HG03565 (cell line): Measurements from ENCODE around the gene TMEM219.

Experiments used
- ATAC-seq: cut with Tn5 transposase; IDR thresholded peaks from one replicate; pipeline ENCODE4 v1.9.1; 2021; ENCODE audit warnings: mild to moderate bottlenecking, moderate library complexity; ENCODE audit not compliant: unreplicated experiment

The TMEM219 gene

GRCh38 chr16:29978564-29979270 lies 16.8 kb downstream of the TMEM219 start:
- no peak for ATAC-seq

DNA sequence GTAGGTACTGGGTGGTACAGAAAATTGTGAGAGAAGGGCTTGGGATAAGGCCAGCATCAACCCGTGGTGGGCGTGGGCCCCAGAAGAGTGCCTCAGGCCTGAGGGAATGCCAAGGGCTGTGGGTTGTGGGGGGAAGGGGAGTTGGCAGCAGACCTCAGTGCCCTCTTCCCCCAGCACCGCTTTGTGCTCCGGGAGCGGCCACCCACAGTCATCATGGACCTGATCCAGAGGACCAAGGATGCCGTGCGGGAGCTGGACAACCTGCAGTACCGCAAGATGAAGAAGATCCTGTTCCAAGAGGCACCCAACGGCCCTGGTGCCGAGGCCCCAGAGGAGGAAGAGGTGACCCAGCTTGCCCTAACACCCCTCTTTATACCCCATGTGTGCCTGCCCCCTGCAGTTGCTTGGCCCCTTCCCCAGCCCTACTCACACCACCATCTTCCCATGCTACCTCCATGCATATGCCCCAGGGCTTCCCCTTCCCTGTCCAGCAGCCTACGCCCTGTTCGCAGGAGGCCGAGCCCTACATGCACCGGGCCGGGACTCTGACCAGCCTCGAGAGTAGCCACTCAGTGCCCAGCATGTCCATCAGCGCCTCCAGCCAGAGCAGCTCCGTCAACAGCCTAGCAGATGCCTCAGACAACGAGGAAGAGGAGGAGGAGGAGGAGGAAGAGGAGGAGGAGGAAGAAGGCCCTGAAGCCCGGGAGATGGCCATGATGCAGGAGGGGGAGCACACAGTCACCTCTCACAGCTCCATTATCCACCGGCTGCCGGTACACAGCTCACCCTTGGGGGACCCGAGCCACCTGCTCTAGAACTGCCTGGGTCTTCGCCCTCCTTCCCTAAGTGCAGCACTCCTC lies 20.9 kb downstream of the TMEM219 start:
- ATAC-seq = no peak

- ATAC-seq = no peak
Observed at GRCh38 chr16:29983420-29984136, 21.7 kb downstream of the TMEM219 start.

DNA sequence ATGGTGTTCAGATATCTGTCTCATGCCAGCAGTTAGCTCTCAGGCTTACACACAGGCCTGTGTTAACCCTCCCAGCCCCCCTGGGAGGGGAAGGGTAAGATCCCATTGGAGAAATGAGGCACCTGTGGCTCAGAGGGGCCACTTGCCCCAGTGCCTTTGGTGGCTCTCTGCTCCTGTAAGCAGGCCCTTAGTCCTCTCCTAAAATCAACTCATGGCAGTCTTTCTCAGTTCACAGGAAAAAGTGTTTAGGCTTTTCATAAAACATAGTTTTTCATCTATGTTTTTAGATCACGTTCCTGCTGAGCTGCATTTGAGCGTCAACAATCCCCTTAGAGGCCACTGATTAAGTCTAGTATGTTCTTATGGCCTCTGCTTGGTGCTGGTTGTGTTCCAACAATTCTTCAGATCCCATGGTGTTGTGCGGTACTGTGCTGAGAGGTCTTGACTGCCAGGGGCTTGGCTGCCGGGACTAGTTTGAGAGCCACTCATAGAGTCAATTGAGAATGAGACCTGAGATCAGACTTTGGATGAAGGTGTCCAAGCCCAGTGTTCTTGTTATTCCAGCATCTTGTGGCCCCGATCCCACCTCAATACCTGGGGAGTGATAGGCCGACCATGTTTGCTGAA lies 22.4 kb downstream of the TMEM219 start:
- no peak for ATAC-seq

DNA sequence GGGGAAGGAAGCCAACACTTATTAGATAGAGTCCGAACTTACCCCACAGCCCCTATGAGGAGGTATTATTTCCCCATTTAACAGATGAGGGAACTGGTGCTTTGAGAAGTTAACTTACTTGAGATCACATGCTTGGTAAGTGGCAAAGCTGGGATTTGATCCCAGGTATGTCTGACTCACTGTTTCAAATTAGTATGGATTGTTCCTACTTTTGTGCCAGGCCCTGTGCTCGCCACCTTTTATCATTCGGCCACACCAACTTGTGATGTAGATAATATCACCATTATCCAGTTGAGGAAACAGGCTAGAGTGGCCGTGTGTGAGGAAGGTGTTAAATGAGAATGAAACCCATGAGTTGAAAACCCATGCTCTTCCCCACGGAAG lies 22.9 kb downstream of the TMEM219 start:
- no peak for ATAC-seq

DNA sequence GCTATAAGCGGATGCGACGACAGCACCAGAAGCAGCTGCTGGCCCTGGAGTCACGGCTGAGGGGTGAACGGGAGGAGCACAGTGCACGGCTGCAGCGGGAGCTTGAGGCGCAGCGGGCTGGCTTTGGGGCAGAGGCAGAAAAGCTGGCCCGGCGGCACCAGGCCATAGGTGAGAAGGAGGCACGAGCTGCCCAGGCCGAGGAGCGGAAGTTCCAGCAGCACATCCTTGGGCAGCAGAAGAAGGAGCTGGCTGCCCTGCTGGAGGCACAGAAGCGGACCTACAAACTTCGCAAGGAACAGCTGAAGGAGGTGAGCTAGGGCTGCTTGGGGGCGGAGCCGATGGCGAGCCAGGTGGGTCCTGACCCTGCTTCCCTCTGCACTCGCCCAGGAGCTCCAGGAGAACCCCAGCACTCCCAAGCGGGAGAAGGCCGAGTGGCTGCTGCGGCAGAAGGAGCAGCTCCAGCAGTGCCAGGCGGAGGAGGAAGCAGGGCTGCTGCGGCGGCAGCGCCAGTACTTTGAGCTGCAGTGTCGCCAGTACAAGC lies 23.5 kb downstream of the TMEM219 start:
- no peak for ATAC-seq

DNA sequence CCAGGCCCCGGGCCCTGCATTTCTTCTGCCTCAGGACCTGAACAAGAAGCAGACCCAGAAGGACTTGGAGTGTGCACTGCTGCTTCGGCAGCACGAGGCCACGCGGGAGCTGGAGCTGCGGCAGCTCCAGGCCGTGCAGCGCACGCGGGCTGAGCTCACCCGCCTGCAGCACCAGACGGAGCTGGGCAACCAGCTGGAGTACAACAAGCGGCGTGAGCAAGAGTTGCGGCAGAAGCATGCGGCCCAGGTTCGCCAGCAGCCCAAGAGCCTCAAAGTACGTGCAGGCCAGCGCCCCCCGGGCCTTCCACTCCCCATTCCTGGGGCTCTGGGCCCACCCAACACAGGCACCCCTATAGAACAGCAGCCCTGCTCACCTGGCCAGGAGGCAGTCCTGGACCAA lies 24.4 kb downstream of the TMEM219 start:
- ATAC-seq = no peak

DNA sequence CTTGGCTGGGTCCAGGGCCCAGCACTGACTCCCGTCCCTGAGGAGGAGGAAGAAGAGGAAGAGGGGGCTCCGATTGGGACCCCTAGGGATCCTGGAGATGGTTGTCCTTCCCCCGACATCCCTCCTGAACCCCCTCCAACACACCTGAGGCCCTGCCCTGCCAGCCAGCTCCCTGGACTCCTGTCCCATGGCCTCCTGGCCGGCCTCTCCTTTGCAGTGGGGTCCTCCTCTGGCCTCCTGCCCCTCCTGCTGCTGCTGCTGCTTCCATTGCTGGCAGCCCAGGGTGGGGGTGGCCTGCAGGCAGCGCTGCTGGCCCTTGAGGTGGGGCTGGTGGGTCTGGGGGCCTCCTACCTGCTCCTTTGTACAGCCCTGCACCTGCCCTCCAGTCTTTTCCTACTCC lies 25.1 kb downstream of the TMEM219 start:
- no peak for ATAC-seq

DNA sequence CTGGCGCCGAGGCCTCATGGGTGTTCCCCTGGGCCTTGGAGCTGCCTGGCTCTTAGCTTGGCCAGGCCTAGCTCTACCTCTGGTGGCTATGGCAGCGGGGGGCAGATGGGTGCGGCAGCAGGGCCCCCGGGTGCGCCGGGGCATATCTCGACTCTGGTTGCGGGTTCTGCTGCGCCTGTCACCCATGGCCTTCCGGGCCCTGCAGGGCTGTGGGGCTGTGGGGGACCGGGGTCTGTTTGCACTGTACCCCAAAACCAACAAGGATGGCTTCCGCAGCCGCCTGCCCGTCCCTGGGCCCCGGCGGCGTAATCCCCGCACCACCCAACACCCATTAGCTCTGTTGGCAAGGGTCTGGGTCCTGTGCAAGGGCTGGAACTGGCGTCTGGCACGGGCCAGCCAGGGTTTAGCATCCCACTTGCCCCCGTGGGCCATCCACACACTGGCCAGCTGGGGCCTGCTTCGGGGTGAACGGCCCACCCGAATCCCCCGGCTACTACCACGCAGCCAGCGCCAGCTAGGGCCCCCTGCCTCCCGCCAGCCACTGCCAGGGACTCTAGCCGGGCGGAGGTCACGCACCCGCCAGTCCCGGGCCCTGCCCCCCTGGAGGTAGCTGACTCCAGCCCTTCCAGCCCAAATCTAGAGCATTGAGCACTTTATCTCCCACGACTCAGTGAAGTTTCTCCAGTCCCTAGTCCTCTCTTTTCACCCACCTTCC lies 25.6 kb downstream of the TMEM219 start:
- ATAC-seq = no peak

DNA sequence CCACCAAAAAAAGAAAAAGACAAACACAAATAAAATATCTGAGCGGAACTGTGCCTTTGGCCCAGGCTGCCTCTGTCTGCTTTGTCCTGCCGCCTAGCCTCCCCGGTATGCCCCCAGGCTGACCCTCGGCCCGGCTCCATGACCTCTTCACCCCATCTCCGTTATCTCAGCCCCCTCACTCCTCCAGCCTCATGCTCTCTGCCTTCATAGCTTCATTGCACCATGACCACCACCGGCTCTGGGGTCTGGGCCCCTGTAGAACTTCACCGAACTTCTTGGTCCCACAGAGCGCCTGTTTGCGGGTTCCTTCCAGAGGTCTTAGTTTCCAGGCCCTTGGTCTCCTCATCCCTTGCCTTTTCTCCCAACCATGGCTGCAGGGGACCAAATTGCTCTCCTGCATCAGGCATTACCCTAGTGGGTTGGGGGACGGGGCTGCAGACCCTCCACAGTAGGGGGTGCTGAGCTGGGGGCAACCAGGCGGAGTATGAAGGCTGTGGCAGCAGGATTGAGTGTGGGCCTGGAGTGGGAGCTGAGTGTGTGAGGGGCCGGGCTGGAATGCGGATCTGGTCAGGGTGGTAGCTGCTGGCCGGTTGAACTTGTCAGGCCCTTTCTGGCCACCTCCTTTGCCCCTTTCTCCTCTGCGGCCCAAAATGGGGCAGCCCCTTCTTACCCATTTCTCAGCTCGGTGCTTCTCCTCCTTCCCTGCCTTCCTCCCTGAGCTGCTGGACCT lies 26.6 kb downstream of the TMEM219 start:
- no peak for ATAC-seq

DNA sequence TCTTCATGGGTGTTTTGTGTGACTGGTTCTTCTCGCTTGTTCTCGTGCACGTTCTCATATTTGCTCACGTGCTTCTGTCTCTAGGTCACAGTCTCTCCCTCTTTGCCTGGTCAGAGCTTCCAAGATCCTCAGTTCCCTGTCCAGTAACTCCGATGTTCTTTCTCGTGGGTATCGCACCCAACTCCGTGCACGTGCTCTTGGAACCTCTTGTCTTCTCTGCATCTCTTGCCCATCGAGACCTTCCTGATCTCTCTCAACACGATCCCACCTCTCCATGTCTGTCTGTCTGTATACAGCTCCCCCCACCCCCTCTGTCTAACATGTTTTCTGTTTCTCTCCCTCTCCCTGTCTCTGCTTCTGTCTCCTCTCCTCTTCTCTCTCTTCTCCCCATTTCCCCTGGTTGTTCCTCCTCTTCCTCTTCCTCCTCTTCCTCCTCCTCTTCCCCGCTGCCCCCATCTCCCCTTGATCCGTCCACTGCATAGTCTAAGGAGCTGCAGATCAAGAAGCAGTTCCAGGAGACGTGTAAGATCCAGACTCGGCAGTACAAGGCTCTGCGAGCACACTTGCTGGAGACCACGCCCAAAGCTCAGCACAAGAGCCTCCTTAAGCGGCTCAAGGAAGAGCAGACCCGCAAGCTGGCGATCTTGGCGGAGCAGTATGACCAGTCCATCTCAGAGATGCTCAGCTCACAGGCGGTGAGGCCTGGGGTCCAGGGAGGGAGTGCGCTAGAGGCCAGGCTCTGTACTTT lies 27.4 kb downstream of the TMEM219 start:
- no peak for ATAC-seq

DNA sequence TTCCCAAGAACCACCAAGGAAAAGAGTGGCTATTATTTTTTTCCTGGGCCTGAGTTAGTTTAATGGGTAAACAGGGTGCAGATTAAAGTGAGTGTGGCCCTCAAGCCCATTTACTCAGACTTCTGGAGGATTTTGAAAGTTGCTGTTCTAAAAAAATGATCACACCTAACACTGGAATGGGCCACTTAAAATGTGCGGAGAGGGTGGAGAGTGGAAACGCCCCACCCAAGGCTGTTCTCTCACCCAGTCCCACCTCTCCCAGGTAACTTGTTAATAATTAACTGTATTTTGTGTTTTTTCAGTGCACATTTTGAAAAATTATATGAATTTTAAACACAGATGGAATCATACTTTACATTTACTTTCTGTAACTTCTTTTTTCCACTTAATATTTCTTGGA lies 28.2 kb downstream of the TMEM219 start:
- no peak for ATAC-seq

GRCh38 chr16:29990883-29991570 lies 29.1 kb downstream of the TMEM219 start:
- ATAC-seq = no peak

DNA sequence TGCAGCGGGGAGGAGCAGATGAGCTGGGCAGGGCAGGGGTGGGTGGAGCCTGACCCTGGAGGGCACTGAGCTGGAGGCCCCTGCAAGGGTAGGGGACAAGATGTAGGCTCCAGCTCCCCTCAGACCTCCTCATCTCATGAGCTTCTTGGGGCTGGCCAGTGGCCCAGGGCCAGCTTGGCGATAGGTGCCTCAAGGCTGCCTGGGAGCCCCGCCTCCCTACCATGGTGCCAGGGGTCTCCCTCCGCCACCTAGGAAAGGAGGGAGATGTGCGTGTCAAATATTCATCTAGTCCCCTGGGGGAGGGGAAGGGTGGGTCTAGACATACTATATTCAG lies 29.7 kb downstream of the TMEM219 start:
- no peak for ATAC-seq

DNA sequence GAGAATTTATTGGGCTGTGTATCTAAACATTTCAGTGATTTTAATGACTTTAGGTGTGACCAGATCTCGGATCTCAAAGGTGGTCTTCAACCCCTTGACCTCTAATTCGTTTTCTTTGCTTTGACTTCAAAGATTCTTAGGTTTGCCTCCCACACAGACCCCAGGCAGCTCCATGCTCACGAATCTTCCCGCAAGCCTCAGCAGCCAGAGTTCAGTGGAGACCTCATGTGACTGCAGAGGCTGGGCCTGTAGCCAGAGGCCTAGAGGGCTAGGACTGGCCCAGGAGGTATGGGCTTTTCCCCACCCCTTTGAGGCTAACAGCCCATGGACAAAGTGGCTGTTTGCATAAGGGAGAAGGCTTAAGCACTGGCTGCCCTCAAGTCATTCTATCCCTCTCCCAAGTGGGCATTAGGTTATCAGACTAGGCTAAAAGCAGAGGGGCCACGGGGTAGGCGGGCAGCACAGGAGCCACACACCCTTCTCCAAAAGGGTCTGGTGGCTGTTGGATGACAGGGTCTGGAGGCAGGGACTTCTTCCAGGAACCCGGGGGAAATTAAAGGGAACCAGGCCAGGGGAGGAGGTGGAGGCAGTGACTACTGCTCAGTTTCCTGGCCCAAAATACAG lies 30.6 kb downstream of the TMEM219 start:
- no peak for ATAC-seq

- no peak for ATAC-seq
Observed at GRCh38 chr16:29993191-29993902, 31.5 kb downstream of the TMEM219 start.

GRCh38 chr16:29993903-29994599 lies 32.2 kb downstream of the TMEM219 start:
- ATAC-seq = no peak
